Umbilical cord (tissue), 2 donors: Measurements from ENCODE around the gene ANKRD10. TPM values are rescaled to one million over a fixed set of nuclear protein-coding genes. Genes with fewer than 3 reads are reported as not detected.
A peak's percentile ranks its signal among the peaks of the same experiment; 100 is the strongest.

Experiments
- DNase-seq: peaks from one replicate; pipeline ENCODE4 v3.0.0-alpha.2; 2015; ENCODE audit warnings: low spot score
- total RNA-seq: library from RNA; depleted of rRNA; stranded (reverse); fragments of >200 nt; gene quantifications from one replicate; pipeline ENCODE4 v1.2.3, GENCODE V29; 2014; ENCODE audit warnings: low replicate concordance; ENCODE audit not compliant: insufficient read depth

The ANKRD10 gene
- total RNA-seq, 1 donor from 2014 or later: 83.5 TPM

- DNase-seq: no peak
Measured at GRCh38 chr13:110885966-110886869, 28.7 kb downstream of the ANKRD10 start.

DNA sequence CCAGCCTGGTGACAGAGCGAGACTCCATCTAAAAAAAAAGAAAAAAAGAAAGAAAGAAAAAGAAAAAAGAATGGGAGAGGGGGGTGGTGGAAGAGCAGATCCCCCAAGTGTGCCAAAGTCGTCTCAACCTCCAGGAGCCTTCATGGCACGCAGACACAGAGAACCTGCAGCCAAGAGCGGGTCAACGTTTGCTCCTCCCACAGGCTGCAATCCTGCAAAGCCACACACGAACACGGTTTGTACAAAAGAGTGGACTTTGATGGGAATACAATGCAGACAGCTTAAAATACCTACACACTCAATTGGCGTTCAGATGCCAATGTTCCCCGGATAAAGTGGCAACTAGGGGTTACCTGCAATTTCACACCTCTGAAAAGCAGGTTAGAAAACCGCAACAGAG is 29.4 kb downstream of the ANKRD10 start:
- no peak for DNase-seq

GRCh38 chr13:110884517-110884916 is 30.4 kb downstream of the ANKRD10 start:
- DNase-seq: no peak

GRCh38 chr13:110883542-110883941 is 31.3 kb downstream of the ANKRD10 start:
- DNase-seq: no peak

DNA sequence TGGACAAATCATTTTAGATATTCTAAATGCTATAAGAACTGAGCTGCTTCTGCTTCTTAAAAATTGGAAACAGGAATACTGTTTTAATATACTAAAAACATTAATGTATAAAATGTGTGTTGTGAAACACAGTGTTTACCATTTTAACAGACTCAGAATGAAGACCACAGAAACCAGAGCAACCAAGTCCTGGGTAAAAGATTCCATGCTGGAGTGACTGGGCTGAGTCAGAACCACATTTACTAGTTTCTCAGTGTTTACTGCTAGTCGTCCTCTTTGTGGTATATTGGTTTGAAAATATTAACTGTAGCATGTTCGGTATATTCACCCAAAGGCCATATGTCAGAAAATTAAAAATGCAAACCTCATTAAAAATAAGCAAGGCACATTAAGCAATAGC is 31.9 kb downstream of the ANKRD10 start:
- no peak for DNase-seq

GRCh38 chr13:110881839-110882627 is 32.8 kb downstream of the ANKRD10 start:
- DNase-seq: peak; percentile 92

DNA sequence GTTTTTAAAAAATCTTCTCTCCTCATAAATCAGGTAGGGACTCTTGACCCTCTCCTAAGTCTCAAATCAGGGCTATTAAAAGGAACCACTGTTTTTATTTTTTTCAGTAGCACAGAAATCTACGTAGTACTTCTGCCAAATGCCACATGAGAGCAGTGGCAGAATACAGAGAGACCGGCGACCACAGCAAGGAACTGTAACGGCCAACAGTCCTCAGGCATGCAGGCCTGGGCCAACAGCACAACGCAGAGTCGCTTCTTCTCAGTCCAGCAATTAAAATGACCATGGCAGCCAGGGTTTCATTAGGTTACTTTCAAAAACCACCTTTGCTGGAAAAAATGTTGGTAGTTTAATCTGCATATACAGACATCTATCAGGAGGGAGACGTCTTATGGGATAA is 34.2 kb downstream of the ANKRD10 start:
- DNase-seq: no peak

DNA sequence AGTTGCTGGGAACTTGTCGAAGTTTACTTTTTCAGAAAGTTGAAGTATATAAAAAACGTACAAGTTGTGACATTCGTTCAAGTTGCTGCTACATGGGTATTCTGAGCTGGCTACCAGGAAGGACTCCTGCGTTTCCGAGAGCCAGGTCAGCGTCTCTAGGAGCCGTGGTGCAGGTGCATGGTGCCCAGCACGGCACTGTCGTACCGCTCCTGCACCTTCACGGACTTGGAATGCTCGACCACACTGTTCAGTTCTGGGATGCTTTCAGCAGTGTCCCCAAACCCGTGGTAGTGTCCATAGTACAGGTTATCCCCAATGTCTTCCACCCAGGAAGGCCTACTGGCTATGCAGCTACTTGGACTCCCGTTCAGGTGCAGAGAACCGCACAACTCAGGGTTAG is 35.4 kb downstream of the ANKRD10 start:
- no peak for DNase-seq

GRCh38 chr13:110877737-110878258 is 37.1 kb downstream of the ANKRD10 start:
- no peak for DNase-seq

- DNase-seq: no peak
Measured at GRCh38 chr13:110876609-110877008, 38.3 kb downstream of the ANKRD10 start.

DNA sequence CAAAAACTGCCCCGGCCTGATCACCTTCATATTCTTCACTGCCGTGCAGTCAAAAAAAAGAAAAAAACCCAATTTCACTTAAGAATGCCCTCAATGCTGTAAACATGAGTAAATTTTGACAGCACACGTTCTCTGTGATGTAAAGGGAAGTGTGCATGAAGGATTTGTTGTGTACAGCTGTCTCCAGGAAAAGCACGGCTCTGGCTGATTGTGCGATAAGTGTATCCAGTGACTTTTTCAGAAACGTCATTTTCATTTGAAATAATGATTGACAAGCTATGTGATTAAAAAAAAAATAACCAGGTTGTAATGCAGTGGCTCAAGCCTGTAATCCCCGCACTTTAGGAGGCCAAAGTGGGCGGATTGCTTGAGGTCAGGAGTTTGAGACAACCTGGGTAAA is 39.6 kb downstream of the ANKRD10 start:
- DNase-seq: no peak

- peak; percentile 89 for DNase-seq
Measured at GRCh38 chr13:110874508-110874960, 40.3 kb downstream of the ANKRD10 start.

DNA sequence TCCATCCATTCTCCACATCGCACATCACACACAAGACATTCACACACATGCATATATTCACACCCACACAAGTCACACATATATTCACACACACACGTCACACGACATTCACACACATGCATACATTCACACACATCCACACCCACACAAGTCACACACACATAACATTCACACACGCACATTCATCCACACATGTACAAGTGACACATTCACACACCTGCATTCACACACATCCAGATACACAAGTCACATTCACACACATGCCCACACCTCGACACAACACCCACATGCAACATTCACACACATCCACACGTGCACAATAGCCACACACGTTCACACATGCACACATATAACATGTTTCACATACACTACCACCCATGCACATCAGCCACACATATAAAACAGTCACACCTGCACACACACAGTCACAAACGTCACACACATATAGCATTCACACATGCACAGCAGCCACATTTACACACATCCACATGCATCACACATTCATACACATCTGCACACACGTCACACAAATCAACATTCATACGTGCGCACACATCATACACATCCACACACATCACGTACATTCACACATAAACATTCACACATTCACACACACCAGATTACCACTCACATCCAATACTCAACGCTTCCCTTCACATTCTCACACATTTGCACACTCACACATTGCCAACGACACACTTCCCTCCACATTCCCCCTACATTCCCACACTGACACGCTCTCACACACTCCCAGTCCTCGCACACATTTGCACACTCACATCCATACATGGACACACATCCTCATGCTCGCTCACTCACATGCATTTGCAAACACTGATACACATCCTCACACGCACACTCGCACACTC is 41.0 kb downstream of the ANKRD10 start:
- no peak for DNase-seq

DNA sequence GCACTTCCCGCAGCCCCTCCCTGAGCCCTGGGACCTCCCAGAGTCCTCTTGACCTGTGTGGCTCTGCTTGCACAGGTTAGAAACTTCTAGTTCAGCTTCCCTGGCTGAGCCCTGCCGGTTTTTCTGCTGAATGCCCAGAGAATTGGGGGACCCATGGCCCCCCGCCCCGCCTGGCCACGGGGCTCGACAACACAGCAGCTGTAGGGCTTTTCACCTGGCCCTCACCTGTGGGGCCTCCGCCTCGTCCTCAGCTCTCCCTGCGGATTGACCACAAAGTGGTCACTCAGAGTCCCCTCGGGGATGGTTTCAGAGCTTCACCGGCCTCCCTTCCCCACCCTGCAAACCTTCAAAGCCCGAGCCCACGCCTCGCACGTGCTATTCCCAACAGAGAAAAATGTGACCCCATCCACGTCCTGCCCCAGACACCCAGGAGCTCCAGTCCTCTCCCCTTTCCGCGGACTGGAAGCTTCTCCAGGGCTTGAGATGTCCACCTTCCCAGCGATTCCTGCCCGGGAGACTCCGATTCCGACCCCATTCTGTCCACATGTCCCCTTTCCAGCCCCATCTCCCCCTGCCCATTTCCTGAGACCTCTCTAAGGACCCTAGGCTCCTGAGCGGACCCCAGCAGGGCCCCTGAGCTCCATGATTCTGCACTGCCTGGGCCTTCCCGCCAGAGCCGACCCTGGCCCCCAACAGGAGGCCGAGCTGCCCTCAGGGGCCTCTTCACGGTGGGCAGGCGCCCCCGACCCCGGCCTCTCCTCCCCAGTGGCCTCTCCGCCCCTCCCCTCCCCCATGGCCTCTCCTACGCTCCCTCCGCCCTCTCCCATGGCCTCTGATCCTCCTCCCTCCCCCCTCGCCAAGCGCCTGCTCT is 41.9 kb downstream of the ANKRD10 start:
- DNase-seq: no peak

DNA sequence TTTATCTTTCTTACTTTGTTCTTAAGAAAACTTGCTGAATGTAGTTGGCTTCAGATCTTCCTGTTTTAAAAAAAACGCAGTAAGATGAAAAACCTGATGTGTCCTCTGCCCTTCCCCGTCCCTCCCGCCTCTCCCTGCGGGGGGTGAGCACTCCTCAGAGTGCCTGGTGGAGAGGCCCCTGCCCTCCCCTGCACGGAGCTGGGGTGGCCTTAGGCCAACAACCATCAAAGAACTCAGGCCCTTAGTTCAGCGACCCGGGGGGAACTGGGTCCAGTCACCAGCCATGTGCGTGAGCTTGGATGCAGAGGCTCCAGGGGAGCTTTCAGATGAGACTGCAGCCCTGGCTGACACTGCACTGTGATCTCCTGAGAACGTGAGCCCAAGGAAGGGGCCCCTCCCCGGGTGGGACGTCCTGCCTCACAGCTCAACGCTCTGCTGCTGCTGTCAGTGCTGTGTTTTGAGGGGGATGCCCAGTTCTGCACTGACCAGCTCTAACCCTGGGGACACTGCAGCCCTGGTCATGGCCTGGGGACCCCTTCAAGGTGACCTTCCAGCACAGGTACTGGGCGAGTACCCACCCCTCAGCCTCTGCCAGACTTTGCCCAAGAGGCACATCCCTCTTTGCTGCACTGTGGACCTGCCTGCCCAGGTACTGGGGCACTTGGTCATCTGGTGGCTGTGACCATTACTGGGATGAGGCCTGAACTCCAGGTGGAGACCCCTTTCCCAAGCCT is 42.7 kb downstream of the ANKRD10 start:
- DNase-seq: no peak

- peak; percentile 89 for DNase-seq
Measured at GRCh38 chr13:110869805-110870706, 44.8 kb downstream of the ANKRD10 start.

GRCh38 chr13:110869231-110869804 is 45.6 kb downstream of the ANKRD10 start:
- DNase-seq: no peak

- no peak for DNase-seq
Measured at GRCh38 chr13:110868720-110869119, 46.1 kb downstream of the ANKRD10 start.
